HG03432 (cell line): ENCODE data around the gene CHRNB2.

Source experiments
- ATAC-seq: cut with Tn5 transposase; IDR thresholded peaks from one replicate; pipeline ENCODE4 v1.9.1; 2021; ENCODE audit warnings: mild to moderate bottlenecking, moderate library complexity; ENCODE audit not compliant: unreplicated experiment

Gene CHRNB2

GRCh38 chr1:154577346-154578057, 9.9 kb downstream of the CHRNB2 start:
- no peak for ATAC-seq

GRCh38 chr1:154578058-154578418, 10.5 kb downstream of the CHRNB2 start:
- no peak for ATAC-seq

GRCh38 chr1:154579374-154579773, 11.8 kb downstream of the CHRNB2 start:
- ATAC-seq: no peak

GRCh38 chr1:154581766-154582165, 14.2 kb downstream of the CHRNB2 start:
- ATAC-seq: no peak

- no peak for ATAC-seq
These were observed 15.3 kb downstream of the CHRNB2 start for GRCh38 chr1:154582885-154583284.

GRCh38 chr1:154583773-154584172, 16.2 kb downstream of the CHRNB2 start:
- no peak for ATAC-seq

- ATAC-seq: no peak
These were observed 16.9 kb downstream of the CHRNB2 start for GRCh38 chr1:154584267-154584994.

GRCh38 chr1:154586231-154586630, 18.7 kb downstream of the CHRNB2 start:
- ATAC-seq: no peak

GRCh38 chr1:154586641-154587040, 19.1 kb downstream of the CHRNB2 start:
- no peak for ATAC-seq

GRCh38 chr1:154589780-154590179, 22.2 kb downstream of the CHRNB2 start:
- ATAC-seq: no peak

GRCh38 chr1:154590756-154591155, 23.2 kb downstream of the CHRNB2 start:
- no peak for ATAC-seq

GRCh38 chr1:154591206-154591605, 23.6 kb downstream of the CHRNB2 start:
- no peak for ATAC-seq

- no peak for ATAC-seq
These were observed 25.8 kb downstream of the CHRNB2 start for GRCh38 chr1:154593390-154593789.

GRCh38 chr1:154594811-154595210, 27.2 kb downstream of the CHRNB2 start:
- ATAC-seq: no peak

GRCh38 chr1:154595621-154596020, 28.0 kb downstream of the CHRNB2 start:
- no peak for ATAC-seq

- no peak for ATAC-seq
These were observed 31.5 kb downstream of the CHRNB2 start for GRCh38 chr1:154598871-154599635.

- ATAC-seq: no peak
These were observed 32.1 kb downstream of the CHRNB2 start for GRCh38 chr1:154599658-154600057.

GRCh38 chr1:154603317-154603716, 35.7 kb downstream of the CHRNB2 start:
- no peak for ATAC-seq

GRCh38 chr1:154605534-154605933, 38.0 kb downstream of the CHRNB2 start:
- no peak for ATAC-seq

- ATAC-seq: no peak
These were observed 39.6 kb downstream of the CHRNB2 start for GRCh38 chr1:154607106-154607608.

GRCh38 chr1:154607609-154608396, 40.2 kb downstream of the CHRNB2 start, which contains the start of gene ADAR:
Gene ADAR (minus strand): TSS chr1:154608186. CDS start chr1:154608006, 180 bp downstream.
- ATAC-seq: peak; percentile 69
